ENCODE results near the gene RCSD1.
"Not testable (repeated sequence)": the region's sequence is repeated elsewhere in the genome, so short reads cannot be mapped to it uniquely, and the experiment has no call there.

The RCSD1 gene, protein sequence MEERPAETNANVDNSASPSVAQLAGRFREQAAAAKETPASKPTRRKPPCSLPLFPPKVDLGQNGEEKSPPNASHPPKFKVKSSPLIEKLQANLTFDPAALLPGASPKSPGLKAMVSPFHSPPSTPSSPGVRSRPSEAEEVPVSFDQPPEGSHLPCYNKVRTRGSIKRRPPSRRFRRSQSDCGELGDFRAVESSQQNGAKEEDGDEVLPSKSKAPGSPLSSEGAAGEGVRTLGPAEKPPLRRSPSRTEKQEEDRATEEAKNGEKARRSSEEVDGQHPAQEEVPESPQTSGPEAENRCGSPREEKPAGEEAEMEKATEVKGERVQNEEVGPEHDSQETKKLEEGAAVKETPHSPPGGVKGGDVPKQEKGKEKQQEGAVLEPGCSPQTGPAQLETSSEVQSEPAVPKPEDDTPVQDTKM

DNA sequence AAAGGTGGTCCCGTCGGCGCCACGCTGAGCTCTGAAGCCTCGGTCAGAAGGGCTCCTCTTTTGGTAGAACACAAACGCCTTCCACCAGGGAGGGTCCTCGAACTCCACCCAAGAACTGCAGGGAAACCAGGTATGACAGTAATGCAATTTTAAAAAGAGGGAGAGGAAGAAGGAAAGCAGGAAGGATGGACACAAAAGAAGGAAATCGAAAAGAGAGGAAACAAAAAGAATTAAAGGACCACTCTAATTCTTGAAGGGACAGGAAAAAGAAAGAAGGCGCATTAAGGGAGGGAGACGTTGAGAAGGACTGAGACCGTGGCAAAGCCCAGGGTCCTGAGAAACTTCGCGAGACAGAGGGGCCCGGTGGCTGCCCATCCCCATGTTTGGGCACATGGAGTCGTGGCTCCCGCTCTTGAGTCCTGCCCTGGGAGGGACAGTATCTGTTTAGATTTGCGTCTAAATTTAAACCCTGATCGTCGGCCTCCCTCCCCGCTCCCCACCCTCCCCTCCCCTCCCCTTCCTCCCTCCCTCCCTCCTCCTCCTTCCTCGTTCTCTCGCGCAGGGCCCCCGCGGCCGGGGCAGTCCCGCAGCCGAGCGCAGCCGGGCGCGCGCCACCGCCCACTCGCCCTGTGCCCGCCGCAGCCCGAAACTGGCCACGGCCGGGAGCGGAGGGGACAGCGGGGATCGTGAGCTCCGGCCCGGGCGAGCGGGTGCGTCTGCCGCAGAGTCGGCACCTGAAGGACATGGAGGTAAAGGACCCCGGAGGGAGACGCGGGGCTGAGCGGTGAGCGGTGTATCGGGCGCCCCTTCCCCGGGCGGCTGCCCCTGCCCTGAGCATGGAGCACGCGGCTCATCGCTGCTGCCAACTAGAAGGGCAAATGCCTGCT is at the start of gene RCSD1:
TSS of gene RCSD1 (plus strand) at position 552 of the 887 bp plus-strand sequence. CDS start at position 744, 192 bp downstream.
- DNase-seq (ENCODE audit: low spot score): no peak

DNA sequence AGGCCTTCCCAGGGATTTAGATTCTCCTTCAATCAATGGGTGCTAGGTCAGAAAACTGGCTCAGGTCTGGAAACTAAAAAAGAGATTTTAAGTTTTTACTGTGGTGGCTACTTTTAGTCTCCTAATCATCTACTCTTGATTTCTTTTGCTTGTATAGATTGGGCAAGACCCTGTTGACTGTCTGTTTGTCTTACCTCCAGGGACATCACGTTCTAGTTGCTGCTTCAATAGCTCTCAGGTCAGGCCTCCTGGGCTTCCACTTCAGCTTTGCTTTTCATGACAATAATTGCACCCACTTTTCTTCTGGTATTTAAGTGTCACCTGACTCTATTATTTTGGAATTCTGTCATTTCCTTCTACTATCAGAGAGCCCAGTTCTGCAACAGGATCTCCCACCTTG is 48.0 kb upstream of the RCSD1 start:
- no peak for DNase-seq (ENCODE audit: low spot score)

DNA sequence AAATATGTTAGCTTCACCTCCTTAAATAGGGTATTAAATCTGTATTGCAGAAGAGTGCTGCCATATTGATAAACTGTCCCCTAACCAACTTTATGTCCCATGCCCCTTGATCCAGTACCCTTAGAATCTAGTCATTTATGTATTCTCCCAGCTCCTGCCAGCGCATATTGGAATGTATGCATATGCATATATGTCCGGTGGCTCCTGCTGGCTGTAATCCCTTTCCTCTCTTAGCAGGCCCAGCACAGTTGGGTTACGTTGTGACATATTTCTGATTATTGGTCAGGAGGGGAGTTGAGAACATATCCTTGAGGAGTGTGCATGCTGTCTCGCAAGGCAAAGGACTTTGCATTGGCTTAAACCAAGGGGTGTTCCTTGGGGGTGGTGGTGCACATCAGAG is 47.3 kb upstream of the RCSD1 start:
- DNase-seq (ENCODE audit: low spot score): no peak

DNA sequence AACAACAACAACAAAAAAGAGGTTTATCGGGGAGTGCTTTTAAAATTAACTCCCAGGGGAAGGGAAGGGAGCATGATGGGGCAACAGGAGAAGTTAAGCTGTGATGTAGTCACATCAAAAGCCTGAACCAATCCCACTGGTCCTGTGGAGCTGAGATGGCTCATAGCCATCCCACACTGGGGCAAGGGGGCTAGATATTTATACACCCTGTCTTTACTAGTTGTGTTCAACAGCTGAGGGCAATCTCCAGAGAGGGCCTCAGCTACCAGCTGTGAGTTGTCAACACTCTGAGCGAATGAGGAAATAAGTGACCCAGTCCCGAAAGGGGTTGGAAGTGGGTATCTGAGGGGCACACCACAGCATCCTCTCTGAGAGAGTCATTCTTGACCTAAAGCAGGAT is 45.5 kb upstream of the RCSD1 start:
- DNase-seq (ENCODE audit: low spot score): no peak

DNA sequence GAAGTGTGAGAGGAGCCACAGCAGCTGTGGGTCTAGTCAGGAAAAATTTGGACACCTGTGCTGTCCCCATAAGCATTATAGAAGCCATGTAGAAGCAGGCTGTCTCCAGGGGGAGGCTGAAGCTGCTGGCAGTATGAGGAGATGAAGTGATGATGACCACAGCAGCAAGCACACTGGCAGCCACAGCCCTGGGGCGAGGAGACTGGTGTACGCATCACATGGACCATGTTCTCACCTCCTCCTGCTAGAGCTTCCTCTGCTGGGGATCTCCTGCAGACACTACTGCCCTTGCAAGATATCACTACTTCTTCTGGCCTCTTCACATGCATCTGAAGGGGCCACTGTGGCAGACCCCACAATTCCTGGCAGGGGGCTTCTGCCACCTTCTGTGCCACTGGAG is 42.7 kb upstream of the RCSD1 start:
- no peak for DNase-seq (ENCODE audit: low spot score)

DNA sequence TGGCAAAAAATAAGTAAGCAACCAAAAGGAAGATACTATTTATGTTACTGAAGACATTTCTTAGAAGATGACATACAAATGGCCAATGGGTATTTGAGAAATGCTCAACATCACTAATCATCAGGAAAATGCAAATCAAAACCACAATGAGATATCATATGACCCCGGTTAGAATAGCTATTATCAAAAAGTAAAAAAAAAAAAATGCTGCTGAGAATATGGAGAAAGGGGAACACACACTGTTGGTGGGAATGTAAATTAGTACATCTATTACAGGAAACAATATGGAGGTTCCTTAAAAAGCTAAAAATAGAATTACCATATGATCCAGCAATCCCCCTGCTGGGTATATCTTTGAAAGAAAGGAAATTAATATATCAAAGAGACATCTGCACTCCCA is 42.2 kb upstream of the RCSD1 start:
- DNase-seq (ENCODE audit: low spot score): no peak

DNA sequence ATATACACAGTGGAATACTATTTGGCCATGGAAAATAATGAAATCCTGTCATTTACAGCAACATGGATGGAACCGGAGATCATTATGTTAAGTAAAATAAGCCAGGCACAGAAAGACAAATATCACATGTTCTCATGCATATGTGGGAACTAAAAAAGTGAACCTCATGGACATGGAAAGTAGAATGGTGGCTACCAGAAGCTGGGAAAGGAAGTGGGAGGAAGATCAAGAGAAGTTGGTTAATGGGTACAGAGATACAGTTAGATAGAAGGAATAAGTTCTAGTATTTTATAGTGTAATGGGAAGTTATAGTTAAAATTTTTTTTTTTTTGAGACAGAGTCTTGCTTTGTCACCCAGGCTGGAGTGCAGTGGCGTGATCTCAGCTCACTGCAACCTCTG is 41.7 kb upstream of the RCSD1 start:
- DNase-seq (ENCODE audit: low spot score): no peak

DNA sequence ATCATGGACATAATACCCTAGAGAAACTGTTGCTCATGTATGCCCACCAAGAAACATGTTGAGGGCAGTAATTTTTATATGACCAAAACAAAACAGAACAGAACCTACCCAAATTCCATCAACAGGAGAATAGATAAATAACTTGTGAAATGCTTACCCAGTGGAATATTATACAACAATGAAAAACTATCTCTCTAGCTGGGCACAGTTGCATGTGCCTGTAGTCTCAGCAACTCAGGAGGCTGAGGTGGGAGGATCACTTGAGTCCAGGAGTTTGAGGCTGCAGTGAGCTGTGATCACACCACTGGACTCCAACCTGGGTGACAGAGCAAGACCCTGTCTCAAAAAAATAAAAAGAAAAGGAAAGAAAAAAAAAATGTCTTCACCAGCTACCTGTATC is 37.6 kb upstream of the RCSD1 start:
- no peak for DNase-seq (ENCODE audit: low spot score)

DNA sequence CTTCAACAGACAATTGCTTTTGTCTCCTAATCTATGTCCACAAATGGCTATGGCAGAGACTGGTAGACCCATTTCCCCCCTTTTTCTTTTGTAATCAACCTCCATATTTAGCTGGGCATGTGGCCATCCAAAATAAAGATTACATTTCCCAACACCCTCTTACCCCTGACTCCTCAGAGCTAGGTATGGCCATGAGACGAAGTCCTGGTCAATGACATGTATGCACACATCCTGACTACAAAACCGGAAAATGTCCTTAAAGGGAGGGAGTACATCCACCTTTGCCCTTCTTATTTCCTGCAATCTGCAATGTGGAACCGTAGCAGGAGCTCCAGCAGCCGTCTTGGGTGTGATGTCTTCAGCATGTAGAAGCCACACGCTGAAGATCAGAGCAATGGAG is 36.2 kb upstream of the RCSD1 start:
- no peak for DNase-seq (ENCODE audit: low spot score)

DNA sequence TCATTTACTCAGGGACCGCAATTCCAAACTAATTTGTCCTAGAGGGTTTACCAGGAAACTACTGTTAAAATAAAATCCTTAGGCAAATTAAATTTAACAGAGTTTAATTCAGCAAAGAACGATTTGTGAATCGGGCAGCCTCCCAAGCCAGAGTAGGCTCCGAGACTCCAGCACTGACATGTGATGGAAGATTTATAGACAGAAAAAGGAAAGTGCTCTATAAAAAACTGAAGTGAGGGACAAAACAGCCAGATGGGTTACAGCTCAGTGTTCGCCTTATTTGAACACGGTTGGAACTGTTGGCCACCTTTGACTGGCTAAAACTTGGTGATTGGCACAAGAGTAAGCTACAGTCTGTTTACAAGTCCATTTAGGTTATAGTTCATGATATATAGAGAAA is 35.2 kb upstream of the RCSD1 start:
- no peak for DNase-seq (ENCODE audit: low spot score)

DNA sequence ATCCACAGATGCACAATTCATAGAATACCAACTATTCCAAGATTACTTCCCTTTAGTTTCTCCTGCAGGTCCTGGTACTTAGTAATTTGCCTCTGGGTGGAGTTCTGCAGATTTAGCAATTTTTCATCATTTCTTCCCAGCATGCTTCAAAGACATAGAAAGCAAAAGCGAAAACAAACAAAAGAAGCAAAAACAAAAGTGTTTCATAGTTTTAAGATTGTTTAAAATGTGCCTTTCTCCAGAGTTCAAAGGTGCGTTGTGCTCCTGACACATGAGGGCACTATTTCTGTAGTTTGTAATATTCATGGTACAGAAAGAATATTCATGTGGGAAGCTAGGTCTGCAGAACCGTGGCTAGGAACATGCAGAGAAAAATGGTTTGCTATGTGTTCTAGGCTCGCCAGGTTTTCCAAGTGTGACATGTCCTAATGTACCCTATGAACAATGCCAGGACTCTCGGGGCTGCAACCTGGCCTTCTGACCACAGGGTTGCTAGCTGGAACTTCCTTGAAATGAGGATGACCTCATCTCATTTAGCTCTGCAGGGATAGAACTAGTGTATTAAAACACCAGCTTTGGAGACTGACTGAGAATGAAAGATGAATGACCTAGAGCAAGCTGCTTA is 30.0 kb upstream of the RCSD1 start:
- DNase-seq (ENCODE audit: low spot score): no peak

DNA sequence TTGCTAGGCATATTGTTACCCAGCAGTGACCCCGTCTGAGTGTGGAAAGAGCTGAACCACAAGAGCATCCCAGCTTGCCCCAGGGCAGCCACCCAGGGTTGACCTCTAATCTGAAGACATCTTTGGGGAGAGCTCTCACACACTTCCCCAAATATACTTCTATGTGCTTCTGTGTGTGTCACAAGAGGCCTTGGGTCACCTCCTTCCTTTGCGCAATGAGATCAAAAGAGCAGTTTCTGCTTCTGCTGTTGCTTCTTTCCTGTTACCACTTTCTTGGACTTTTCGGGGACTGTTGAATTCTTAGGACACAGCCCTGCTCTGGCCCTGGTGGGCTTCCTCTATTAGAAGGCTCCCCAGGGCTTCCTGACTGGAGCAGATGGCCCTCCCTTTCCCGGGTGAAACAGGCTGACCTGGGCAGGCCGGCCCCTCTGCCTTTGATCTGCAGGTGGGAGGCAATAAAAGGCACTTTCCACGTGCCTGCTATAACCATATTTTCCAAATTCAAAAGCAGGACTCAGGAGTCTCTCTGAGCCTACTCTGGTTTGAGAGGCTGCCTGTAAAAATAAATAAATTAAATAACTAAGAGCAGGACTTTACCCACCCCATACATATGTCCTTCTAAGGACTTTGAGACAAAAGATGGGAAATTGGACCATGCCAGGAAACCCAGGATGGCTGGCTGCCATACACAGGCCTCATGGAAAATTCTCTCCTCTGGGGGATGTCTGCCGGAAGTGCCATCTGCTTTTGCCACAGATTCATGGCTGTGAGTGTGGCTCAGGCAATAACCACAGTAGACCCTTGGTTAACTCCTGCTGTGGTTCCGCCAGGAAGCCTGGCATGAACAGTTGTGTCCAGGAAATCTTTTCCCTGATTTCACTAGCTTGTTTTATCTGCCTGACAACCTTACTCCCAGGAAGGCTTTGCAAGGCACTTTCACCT is 28.3 kb upstream of the RCSD1 start:
- peak; percentile 41 for DNase-seq (ENCODE audit: low spot score)

DNA sequence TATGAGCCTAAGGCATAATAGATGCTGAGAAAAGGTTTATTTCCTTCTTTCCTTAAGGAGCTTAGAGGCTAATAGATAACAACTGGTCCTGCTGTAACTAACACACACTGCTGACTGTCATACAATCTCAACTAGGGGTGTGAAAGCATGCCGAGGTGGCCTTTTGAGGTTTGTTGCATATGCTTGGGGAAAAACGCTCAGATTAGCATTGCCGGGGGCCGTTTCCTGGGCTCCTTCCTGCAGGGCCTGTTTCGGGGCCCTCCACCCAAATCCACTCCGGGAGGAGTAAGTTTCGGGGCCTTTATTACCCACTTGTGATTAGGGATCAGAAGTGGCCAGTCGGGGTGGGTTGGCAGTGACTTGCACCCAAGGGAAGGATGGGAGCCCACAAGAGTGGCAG is 27.2 kb upstream of the RCSD1 start:
- no peak for DNase-seq (ENCODE audit: low spot score)

DNA sequence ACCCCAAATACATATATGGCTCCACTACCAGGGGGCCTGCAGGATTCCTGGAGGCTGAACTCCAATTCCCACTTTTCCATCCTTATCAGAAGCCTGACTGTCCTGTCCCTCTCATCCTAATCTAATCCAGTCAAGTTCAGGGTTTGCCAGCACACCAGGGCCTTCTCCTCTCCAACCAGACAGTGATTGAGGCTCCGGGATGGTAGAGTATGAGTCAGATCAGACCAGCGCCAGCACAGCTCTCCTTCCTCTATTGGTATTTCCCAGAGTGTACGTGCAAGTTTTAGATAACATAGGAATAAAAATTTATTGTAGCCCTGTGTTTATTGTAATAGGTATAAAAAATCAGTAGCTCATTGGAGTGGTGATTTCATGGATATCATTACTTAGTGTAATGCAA is 24.5 kb upstream of the RCSD1 start:
- DNase-seq (ENCODE audit: low spot score): no peak

DNA sequence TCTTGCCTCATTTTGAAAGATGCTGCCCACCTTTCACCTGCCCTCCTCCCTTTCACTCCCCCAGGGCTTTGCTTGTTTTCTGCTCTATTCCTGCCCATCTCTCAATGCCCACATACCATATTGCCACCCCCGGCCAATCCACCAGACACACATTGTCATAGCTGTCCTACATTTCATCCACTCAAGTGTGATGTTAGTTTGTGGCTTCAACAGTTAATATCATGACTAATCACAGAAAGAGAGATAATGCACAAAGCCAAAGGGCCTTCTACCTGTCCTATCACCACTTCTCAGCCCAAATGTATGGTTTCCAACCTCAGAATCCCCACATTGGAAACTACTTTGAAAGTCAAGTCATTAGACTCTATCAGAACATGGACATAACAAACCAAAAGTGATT is 18.0 kb upstream of the RCSD1 start:
- DNase-seq (ENCODE audit: low spot score): no peak

DNA sequence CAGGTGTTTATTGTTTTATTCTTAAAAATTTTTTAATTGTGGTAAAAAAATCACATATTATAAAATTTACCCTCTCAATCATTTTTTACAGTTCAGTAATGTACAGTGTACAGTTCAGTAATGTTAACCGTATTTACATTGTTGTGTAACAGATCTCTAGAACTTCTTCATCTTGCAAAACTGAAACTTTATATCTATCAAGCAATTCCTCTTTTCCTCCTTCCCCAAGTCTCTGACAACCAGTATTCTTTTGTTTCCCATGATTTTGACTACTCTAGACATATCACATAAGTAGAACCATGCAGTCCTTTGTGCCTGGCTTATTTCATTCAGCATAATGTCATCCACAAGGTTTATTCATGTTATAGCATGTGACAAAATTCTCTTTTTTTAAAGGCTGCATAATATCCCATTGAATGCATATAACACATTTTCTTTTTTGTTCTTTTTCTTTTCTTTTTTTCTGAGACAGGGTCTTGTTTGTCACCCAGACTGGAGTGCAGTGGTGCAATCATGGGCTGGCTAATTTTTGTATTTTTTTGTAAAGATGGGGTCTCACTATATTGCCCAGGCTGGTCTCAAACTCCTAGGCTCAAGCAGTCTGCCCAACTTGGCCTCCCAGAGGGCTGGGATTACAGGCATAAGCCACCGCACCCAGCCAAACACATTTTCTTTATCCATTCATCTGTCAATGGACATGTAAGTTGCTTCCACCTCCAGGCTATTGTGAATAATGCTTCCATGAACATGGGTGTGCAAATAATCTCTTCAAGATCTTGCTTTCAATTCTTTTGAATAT is 17.2 kb upstream of the RCSD1 start:
- no peak for DNase-seq (ENCODE audit: low spot score)

DNA sequence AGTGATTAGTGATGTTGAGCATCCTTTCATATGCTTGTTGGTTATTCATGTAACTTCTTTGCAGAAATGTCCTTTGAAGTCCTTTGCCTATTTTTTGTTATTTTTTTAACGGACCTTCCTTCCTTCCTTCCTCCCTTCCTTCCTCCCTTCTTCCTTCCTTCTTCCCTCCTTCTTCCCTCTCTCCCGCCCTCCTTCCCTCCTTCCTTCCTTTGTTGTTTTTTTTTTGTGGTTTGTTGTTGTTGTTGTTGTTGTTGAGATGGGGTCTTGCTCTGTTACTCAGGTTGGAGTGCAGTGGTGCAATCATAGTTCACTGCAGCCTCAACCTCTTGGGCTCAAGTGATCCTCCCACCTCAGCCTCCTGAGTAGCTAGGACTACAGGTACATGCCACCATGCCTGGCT is 16.0 kb upstream of the RCSD1 start:
- DNase-seq (ENCODE audit: low spot score): not testable (repeated sequence)

DNA sequence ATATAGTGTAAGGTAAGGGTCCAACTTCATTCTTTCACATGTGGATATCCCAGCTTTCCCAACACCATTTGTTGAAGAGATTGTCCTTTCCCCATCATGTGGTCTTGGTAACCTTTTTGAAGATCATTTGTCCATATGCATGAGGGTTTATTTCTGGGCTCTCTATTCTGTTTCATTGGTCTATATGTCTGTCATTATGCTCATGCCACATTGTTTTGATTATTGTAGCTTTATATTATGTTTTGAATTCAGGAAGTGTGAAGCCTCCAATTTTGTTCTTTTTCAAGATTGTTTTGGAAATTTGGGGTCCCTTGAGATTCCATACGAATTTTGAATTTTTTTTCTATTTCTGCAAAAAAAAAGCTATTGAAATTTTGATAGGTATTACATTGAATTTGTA is 15.2 kb upstream of the RCSD1 start:
- DNase-seq (ENCODE audit: low spot score): no peak

DNA sequence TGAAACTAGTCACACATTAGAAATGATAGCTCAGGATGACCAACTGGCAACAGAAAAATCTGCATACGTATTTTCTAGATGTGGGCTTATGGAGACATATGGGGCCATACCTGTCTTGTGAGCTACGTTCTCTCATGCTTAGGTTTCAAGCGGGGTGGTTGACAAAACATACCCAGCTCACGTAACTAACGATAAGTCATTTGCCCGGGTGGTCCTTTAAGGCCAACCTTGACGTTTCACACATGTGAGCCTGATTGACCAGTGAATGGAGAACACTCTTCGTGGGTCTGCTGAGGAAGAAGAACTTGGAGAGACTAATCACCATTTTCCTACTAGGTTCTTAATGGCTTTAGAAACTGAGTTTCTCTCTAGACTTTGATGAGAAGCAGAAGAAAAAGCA is 13.5 kb upstream of the RCSD1 start:
- DNase-seq (ENCODE audit: low spot score): no peak
